DMS114 treated with DMSO at 0.1 percent for 48 hours (cell line): ENCODE results near the gene CARNS1.

Experiments used
- DNase-seq: peaks from one replicate; lab custom pipeline; 2025; ENCODE audit not compliant: unreplicated experiment; lab: John Stamatoyannopoulos, UW

The CARNS1 gene

GRCh38 chr11:67428052-67429001 lies 12.8 kb downstream of the CARNS1 start, which contains the start of gene RPS6KB2:
Gene RPS6KB2, plus strand, starts transcription at chr11:67428494. Its CDS starts 52 bp downstream, at chr11:67428546.
- DNase-seq, result peak; percentile 98

GRCh38 chr11:67429038-67429668 lies 13.7 kb downstream of the CARNS1 start:
- DNase-seq, result no peak

GRCh38 chr11:67429722-67430121 lies 14.2 kb downstream of the CARNS1 start:
- DNase-seq, result no peak

- no peak for DNase-seq
Measured at GRCh38 chr11:67431346-67432249, 16.1 kb downstream of the CARNS1 start.

DNA sequence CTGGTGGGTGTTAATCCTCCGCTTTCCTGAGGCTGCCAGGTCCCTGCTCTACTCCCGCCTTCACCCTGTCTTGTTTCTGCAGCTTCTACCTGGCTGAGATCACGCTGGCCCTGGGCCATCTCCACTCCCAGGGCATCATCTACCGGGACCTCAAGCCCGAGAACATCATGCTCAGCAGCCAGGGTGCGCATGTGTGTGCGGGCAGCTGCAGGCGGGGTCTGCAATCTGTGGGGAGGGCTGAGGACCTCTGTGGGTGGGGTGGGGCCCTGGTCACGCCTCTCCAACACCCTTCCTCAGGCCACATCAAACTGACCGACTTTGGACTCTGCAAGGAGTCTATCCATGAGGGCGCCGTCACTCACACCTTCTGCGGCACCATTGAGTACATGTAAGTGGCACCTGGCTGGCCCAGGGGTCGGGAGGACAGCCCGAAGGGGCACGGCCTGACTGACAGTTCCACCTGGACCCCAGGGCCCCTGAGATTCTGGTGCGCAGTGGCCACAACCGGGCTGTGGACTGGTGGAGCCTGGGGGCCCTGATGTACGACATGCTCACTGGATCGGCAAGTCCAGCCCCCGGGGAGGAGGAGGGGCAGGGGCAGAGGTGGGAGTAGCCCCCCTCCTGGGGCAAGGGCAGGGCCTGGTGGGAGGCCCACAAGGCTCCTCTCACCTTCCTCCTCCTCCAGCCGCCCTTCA lies 17.3 kb downstream of the CARNS1 start:
- no peak for DNase-seq

DNA sequence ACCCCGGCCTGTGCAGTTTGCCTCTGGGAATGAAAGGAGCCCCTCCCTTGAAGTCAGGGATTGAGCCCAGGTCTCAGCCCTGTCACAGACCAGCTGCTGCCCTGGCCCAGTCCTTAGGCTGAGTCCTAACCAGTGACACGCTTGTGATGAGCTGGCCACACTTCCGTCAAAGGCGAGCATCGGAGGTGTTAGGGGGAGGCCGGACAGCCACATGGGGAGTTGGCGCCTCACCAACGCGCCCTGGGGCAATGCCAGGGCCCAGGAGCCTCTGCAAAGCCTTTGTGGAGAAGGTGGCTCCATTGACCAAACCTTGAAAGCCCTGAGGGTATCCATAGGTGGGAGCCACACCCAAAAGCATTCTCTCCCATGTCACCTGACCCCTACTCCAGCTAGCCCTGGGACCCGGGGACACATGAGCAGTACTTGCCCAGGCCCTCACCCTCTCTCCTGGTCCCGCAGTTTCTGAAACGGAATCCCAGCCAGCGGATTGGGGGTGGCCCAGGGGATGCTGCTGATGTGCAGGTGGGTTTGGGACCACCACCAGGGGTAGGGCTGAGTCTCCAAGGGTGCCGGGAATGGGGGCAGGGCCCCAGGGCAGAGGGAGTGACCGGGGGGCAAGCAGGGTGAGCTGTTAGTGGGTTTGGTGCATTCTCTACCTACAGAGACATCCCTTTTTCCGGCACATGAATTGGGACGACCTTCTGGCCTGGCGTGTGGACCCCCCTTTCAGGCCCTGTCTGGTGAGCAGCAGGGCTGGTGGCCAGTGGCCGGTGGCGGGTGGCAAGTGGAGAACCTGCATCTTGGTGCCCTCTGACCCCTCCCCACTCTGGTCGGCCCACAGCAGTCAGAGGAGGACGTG lies 18.3 kb downstream of the CARNS1 start:
- no peak for DNase-seq

- no peak for DNase-seq
Measured at GRCh38 chr11:67434395-67434881, 19.0 kb downstream of the CARNS1 start.

DNA sequence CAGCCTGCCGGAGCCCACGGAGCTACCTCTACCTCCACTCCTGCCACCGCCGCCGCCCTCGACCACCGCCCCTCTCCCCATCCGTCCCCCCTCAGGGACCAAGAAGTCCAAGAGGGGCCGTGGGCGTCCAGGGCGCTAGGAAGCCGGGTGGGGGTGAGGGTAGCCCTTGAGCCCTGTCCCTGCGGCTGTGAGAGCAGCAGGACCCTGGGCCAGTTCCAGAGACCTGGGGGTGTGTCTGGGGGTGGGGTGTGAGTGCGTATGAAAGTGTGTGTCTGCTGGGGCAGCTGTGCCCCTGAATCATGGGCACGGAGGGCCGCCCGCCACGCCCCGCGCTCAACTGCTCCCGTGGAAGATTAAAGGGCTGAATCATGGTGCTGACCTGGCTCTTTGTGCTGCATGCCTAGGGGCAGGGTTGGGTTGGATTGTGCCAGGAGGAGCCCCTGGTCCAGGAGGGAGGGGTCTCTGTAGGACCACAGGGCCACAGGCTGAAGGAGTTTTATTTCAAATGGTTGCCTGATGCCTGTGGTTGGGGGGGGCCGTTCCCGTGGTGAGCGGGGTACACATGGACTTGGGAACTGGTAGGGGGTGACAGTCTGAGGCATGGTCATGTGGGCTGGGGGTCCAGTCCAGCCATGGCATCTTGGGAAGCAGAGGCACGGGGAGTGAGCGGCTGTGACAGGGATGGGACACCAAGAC lies 19.7 kb downstream of the CARNS1 start:
- DNase-seq, result no peak

DNA sequence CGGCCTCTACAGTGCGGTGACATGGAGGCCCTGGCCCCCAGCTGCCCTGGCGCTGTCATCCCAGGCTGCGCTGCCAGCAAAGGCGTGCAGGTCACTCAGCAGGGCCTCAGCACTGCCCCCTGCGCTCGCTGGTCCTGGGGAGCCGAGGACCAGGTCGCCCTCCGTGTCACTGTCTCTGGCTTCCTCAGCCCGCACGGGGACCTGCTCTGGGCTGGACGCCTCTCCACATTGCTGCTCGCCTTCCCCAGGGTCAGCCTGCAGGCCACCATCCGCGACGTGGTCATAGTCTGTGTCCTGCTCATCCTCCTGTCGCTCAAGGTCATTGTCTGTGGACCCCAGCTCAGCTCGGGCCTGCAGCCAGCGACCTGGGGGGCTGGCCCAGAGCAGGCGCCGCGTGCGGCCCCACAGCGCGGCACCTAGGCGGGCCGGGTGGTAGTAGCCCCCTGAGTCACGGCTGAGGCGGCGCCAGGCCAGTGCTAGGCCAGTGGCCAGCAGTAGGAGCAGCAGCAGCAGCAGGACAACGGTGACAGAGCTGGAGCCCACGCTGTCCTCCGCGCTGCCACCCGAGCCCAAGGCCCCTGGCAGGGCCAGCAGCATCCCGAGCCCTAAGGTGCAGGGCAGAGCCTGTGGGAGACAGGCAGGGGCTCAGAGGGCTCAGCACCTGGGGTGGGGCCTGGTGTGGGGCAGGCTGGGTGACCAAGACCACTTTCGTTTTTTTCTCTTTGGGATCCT lies 20.4 kb downstream of the CARNS1 start:
- DNase-seq, result no peak

DNA sequence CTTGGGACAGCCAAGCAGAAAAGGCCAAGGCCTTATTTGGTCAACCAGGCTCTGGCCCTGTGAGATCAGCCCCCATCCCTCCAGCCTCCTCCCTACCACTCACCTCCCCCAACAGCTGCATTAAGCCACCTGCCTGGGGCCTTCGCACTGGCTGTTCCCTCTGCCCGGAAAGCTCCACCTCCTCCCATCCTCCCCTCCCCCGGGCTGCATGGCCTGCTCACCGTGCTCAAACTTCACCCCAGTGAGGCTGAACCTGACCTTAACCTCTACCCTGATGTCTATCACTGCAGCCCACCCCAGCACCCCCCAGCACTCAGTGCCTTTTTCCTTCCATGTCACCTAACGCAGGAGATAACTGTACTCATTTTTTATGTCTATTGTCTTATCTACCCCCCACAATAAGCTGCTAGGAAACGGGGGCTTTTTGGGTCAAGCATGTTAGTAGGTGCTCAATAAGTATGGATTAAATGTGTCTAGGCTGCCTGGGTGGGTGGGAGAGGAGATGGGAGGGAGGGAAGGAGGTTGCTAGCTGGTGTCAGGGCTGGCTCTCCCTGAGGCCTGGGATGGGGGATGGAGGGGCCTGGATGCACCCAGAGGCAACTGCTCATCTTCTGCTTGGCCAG lies 21.1 kb downstream of the CARNS1 start:
- DNase-seq, result no peak

DNA sequence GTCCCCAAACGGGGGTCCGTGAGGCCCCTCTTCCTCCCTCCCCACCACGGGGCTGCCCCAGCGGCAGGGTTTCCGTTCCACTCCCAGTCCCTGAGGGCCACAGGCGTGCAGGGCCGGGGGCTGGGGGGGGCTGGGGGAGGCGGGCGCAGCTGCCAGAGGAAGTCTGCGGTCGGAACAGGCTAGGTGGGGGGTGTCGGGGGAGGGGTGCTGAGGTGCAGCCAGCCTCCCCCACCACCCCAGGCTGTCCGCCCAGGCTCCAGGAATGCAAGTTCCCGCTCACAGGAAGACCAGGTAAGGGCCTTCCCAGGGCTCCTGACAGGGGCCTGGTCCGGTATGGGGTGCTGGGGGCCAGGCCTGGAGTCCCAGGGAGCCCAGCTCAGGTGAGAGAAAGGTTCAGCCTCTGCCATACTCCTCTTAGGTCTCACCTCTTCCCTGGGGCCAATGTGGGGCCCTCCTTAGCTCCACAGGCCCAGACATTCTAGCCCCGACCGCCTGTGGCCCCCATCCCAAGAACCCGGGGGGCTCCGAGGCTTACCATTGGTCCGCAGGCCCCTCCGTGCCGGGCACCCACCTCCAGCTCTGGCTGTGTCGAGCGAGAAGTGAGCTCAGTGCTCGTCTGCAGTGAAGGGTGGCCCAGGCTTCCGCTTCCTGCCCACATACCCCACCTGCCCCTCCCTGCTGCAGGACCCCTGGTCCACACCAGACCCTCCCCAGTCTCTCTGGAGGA lies 21.8 kb downstream of the CARNS1 start, which contains the start of gene PTPRCAP:
PTPRCAP (minus strand) TSS at position 601 of the 727 bp plus-strand sequence; CDS start at position 538, 63 bp downstream.
- no peak for DNase-seq

- no peak for DNase-seq
Measured at GRCh38 chr11:67437809-67438157, 22.3 kb downstream of the CARNS1 start.

DNA sequence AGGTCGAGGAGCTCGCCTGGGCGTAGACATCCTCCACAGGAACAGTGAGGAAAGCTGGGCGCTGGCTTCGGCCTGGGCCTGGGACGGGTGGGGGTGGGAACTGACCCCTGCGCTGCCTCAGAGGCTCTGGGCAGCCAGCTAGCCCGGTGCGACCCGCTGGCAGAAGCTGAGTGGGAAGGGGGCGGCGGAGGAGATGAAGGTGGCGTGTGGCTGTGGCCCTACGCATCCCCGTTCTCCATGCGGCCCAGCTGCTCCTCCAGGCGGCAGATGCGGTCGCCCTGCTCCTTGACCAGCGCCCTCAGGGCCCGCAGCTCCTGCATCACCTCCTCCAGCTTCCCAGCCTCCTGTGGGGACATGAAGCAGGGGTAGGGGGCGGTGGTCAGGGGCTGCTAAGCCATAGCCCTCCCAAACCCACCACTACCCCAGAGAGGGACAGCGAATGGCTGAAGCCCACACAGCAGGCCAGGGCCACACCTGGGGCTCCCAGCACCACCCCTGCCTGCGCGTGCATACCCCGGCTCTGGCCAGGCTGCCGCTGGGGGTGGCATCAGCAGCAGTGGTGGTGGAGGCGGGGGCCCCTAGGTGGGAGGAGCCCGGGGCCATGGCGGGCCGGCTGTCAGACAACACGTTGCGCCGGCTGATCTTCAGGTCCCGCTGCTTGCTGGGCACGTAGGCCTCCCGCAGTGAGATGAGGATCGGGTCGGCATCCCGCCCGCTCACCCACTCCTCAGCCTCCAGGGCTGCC lies 22.9 kb downstream of the CARNS1 start:
- no peak for DNase-seq

DNA sequence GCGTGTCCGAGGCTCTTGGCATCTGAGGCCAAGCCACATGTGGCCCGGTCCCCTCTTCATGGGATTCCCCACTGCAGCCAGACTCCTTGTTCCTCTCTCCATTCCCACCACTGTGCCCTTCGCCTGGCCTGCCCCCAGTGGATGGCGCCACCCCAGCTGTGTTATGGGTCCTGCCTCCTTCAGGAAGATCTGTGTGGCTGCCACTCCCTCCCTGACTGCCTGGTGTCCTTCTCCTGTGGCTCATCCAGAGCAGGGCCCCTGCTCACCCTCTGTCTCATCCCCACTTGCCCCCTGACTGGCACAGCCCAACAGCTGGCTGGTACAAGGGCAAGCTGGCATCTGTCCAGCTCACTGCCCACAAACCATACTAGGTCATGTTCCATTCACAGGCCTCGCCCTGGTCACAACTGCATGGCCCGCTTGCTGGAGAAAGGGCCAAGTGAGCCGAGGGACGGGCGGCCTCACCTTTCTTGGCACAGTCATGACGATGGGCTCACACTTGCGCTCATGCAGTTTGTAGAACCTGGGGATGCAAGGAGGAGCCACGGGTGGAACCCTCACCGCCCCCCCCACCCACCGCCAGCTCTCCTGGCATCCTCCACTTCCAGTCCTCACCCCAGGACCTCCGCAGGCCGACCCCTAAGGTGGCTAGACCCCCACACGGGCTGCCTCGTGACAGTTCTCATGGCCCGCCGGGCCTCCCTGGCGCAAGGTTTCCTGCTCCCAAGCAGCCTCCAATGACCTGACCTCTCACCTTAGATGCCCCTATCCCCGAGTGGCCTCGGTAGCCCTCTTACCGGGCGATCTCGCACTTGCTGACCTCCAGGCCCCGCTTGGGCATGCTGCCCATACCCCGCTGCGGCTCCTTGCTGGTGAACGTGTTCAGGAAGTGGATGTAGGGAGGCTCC lies 24.1 kb downstream of the CARNS1 start:
- DNase-seq, result peak; percentile 46
